HUES64 (cell line): ENCODE measurements around the gene WNT6.

Experiments used
- H3K27ac ChIP-seq: 2 replicates; pipeline ENCODE4 v1.7.0; 2013; ENCODE audit warnings: low read depth, low read length, inconsistent platforms
- H3K27me3 ChIP-seq: 2 replicates; pipeline ENCODE4 v1.6.1; 2013; ENCODE audit warnings: mild to moderate bottlenecking, low read length; ENCODE audit not compliant: insufficient read depth
- H3K36me3 ChIP-seq: 2 replicates; pipeline ENCODE4 v1.6.1; 2013; ENCODE audit warnings: mild to moderate bottlenecking, low read length; ENCODE audit not compliant: insufficient read depth
- H3K4me1 ChIP-seq: 2 replicates; pipeline ENCODE4 v1.6.1; 2013; ENCODE audit warnings: mild to moderate bottlenecking, low read length, moderate library complexity; ENCODE audit not compliant: insufficient read depth
- H3K4me3 ChIP-seq: 2 replicates; pipeline ENCODE4 v1.5.1; 2013; ENCODE audit warnings: mild to moderate bottlenecking, low read length, moderate library complexity
- H3K9ac ChIP-seq: 2 replicates; pipeline ENCODE4 v1.6.1; 2013; ENCODE audit warnings: mild to moderate bottlenecking, low read depth, low read length
- H3K9me3 ChIP-seq: 2 replicates; pipeline ENCODE4 v1.6.1; 2013; ENCODE audit warnings: low read depth, low read length; ENCODE audit not compliant: insufficient read depth
- WGBS: fragments of 150-250, 120-280 bp; methylation state at CpG from one replicate; pipeline ENCODE4 v1.1.7; 2013; ENCODE audit warnings: missing lambda C conversion rate; 5-methylcytosine and 5-hydroxymethylcytosine counted together

WNT6 gene

DNA sequence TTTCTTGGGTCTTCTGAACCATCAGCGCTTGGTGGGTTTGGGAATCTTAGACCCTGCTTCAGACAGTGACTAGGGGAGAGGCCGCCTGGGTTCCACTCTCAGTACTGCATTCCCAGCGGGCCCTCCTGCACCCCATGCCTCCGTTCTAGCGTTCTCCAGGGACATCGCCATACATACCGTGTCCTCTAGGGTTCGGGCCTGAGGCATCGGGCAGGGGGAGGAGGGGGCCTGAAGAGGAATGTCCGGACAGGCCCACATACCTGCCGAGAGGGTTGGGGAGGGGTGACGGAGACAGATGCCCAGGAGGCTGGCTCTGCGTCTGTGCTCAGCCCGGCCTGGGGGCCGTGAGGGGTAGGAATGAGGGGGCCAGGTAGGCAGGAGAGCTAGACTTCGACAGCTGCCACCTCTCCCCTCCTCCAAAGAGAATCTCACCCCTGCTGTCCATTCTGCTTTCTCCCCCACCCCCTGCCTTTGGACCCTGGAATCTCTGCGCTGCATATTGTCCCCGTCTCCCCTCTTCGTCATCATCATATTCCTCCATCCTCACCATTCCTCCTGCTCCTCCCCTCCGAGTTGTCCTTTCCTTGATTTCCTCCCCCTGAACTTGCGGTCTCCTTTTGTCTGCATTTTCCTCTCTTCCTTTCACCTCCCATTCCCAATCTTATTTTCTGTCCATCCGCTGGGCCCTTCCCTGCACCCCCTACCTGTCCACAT is 13.2 kb downstream of the WNT6 start:
- peaks cover 100% of the 10 kb centered on the region for H3K27me3 ChIP-seq
- no peak overlapping the region for H3K27ac ChIP-seq
- H3K4me3 ChIP-seq, result no peak overlapping the region
- H3K36me3 ChIP-seq, result no peaks in the 10 kb centered on the region
- H3K4me1 ChIP-seq, result 0 out of 2 replicates have a peak, but pooled peaks cover 9% of the 10 kb centered on the region
- 30% methylated on average over 20 of the region's 22 CpGs for WGBS
- H3K9ac ChIP-seq, result no peak overlapping the region
- no peaks in the 10 kb centered on the region for H3K9me3 ChIP-seq

- Histone ChIP-seq H3K4me1 (0 out of 2 replicates have a peak, but pooled peaks cover 12% of the 10 kb centered on the region), H3K9ac (no peak overlapping the region), H3K36me3 (no peaks in the 10 kb centered on the region), H3K27me3 (peaks cover 100% of the 10 kb centered on the region), H3K4me3 (no peak overlapping the region), H3K9me3 (no peaks in the 10 kb centered on the region), H3K27ac (no peak overlapping the region)
- WGBS, result 45% methylated on average over 86 of the region's 86 CpGs
These were observed 14.0 kb downstream of the WNT6 start for GRCh38 chr2:218873359-218874194.

DNA sequence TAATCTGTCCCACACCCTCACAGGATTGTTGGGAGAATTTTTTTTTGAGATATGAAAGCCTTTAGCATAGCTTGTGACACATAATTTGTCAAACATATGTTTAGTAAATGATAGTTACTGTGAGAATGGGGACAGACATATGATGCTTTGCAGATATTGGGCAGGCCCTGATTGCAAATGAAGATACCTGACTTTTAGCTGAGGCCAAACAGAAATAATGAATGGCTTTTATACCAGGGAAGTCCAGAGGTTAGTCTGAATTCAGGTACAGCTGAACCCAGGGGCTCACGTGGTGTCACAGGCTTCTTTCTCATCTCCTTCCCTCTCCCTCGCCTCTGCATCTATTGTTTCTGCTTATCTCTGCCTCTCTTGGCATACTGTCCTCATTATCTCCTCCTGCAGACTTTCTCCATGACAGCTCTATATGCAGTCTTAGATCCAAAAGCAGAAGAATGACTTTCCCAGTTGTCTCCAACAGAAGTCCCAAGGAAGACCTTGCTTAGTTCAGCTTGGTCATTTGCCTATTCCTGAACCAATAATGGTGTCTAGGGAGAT is 16.2 kb downstream of the WNT6 start:
- H3K27me3 ChIP-seq, result peaks cover 100% of the 10 kb centered on the region
- 47% methylated on average over 2 of the region's 2 CpGs for WGBS
- H3K36me3 ChIP-seq, result no peaks in the 10 kb centered on the region
- H3K27ac ChIP-seq, result no peak overlapping the region
- no peak overlapping the region for H3K4me3 ChIP-seq
- peaks cover 19% of the 10 kb centered on the region for H3K4me1 ChIP-seq
- H3K9me3 ChIP-seq, result no peaks in the 10 kb centered on the region
- H3K9ac ChIP-seq, result no peak overlapping the region

DNA sequence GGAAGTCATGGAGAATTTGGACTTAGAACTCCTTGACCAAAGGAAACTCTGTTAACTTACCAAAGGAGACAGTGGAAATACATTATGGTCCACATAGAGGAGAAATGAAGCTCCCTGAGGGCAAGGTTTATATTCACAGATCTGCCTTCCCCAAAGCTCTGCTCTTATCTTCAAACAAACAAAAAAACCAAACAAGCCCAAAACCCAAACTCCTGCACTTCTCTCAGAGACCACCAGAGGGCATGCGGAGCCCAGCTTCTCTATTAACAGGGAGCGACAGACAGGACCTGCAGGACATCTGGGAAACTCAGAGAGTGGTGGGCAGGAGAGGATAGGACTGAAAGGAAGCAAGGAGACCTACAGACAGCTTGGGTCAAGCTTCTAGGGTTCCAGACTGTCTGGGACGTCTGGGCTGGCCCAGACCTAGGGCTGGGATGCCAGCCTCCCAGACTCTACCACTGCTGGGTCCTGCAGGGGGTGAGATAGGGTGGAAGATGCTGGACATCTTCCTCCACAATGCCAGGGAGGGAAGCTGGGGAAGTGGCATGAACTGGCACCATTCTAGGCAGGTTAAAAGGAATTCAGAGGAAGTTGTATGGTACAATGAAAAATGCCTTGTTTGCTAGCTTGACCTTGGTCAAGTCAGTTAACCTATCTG is 17.1 kb downstream of the WNT6 start:
- Histone ChIP-seq H3K4me3 (no peak overlapping the region), H3K27ac (no peak overlapping the region), H3K9me3 (no peaks in the 10 kb centered on the region), H3K4me1 (peaks cover 19% of the 10 kb centered on the region), H3K36me3 (no peaks in the 10 kb centered on the region), H3K9ac (no peak overlapping the region), H3K27me3 (peaks cover 100% of the 10 kb centered on the region)
- WGBS, result 0% methylated on average over 3 of the region's 3 CpGs

- no peak overlapping the region for H3K9ac ChIP-seq
- H3K36me3 ChIP-seq, result no peaks in the 10 kb centered on the region
- 81% methylated on average over 6 of the region's 6 CpGs for WGBS
- H3K4me1 ChIP-seq, result peaks cover 17% of the 10 kb centered on the region
- no peak overlapping the region for H3K27ac ChIP-seq
- no peaks in the 10 kb centered on the region for H3K9me3 ChIP-seq
- H3K4me3 ChIP-seq, result no peak overlapping the region
- peaks cover 100% of the 10 kb centered on the region for H3K27me3 ChIP-seq
These were observed 17.7 kb downstream of the WNT6 start for GRCh38 chr2:218877331-218877730.

GRCh38 chr2:218877891-218878290 is 18.3 kb downstream of the WNT6 start:
- H3K36me3 ChIP-seq, result no peaks in the 10 kb centered on the region
- H3K9ac ChIP-seq, result no peak overlapping the region
- H3K27ac ChIP-seq, result no peak overlapping the region
- WGBS, result 44% methylated on average over 5 of the region's 5 CpGs
- no peak overlapping the region for H3K4me3 ChIP-seq
- no peaks in the 10 kb centered on the region for H3K9me3 ChIP-seq
- peaks cover 100% of the 10 kb centered on the region for H3K27me3 ChIP-seq
- peaks cover 12% of the 10 kb centered on the region for H3K4me1 ChIP-seq

DNA sequence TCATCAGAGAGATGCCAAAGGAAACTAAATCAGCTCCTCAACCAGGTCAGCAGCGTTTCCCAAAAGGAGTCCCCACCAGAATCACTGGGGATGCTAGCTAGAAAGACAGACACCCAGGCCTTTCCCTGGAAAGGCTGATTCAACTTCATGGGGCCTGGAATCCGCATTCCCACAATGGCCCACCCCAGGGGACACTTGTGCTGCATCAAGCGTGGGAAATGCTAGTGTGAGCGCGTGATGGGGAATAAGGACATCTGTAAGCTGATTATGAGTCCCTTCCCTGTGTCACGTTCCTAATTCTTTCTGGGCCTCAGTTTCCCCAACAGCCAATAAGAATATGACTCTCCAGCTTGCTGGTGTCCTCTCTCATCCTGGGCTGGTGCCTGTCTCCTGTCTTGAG is 18.9 kb downstream of the WNT6 start:
- Histone ChIP-seq H3K27ac (no peak overlapping the region), H3K4me3 (no peak overlapping the region), H3K9me3 (no peaks in the 10 kb centered on the region), H3K27me3 (peaks cover 100% of the 10 kb centered on the region), H3K4me1 (peaks cover 10% of the 10 kb centered on the region), H3K36me3 (no peaks in the 10 kb centered on the region), H3K9ac (no peak overlapping the region)
- 32% methylated on average over 6 of the region's 6 CpGs for WGBS

DNA sequence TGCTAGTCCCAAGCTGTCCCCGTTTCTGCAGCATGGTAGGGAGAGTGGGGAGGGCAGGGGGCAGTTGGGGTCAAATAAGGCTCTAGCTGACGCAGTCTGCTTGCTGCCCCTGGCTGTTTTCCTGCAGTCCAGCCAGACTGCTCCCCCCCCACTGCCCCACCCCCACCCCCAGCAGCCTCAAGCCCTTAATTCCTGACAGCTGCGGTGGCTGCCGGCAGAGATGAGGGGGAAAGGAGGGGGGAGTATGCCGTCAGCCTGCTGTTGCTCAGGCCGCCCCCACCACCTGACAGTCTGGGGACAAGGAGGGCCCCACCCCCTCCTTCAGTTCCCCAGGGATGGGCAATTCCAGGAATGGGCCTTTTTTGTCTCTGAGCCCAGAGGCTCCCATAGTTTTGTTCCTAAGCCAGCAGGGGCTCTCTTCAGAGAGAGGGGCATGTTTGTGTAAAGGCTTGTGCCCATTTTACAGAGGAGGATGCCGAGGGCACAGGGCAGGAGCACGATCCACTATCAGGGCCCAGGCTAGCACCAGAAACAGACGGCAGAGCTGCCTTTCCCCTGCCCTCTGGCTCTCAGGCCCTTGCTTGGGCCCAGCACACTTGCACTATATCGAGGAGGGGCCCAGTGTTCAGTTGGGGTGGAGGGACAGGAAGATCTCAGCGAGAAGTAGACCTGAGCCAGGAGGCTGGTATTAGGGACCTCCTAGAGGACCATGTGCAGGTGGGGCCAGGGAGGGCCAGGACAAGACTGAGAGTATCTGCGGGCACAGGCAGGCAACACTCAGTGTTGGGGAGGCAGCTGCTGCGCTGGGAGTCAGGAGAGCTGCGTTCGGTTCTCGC is 19.5 kb downstream of the WNT6 start:
- no peaks in the 10 kb centered on the region for H3K36me3 ChIP-seq
- WGBS, result 16% methylated on average over 15 of the region's 16 CpGs
- H3K9ac ChIP-seq, result no peak overlapping the region
- H3K27me3 ChIP-seq, result peaks cover 100% of the 10 kb centered on the region
- H3K4me1 ChIP-seq, result peaks cover 10% of the 10 kb centered on the region
- no peak overlapping the region for H3K4me3 ChIP-seq
- no peaks in the 10 kb centered on the region for H3K9me3 ChIP-seq
- H3K27ac ChIP-seq, result no peak overlapping the region

DNA sequence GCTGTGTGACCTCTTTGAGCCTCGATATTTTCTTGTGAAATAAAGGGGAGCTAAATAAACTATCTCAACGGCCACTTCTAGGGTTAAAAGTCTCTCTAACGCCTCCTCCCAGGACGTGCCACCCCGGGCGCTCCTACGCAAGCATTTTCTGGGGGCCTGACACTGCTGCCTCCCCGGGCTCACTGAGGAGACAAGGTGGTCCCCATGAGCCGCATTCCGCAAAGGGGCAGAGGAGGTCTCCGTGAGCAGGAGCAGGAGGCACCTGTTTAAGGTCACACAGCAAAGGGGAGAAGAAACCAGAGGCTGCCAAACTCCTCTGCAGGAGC is 20.1 kb downstream of the WNT6 start:
- Histone ChIP-seq H3K9me3 (no peaks in the 10 kb centered on the region), H3K36me3 (no peaks in the 10 kb centered on the region), H3K4me1 (peaks cover 10% of the 10 kb centered on the region), H3K9ac (no peak overlapping the region), H3K4me3 (peak overlapping the region; percentile 28), H3K27ac (no peak overlapping the region), H3K27me3 (peaks cover 100% of the 10 kb centered on the region)
- 8% methylated on average over 11 of the region's 11 CpGs for WGBS

DNA sequence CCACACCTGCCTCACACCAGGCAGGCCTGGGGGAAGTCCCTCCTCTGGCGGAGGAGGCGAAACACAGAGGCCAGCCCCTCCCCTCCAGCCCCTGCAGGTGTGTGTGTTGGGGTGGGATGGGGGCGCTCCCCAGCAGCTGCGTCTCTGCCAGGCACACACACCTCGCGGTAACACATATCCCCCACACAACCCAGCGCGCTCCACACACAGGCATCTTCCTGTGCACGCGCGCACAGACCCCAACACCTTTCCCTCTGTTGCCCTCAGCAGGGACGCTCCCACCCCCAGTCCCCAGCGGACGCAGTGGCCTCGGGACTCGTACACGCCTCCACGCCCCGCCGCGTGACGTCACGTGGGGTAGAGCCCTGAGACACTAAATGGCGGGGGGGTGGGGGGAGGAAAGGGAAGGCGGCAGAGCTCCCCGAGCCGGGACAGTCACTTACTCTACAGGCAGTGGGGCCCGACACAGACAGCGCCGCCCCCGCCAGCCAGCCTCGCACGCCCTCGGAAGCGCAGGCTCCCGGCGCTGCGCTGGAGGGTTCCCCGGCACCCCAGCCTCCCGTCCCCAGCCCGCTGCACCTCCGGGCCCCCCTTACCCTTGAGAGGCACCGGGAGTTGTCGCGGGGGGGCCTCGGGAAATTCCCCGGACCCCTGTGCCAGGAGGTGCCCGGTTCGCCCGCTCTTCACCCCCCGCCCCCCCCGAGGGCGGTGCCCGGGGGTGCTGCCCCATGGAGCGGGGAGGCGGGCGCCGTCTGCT is 20.7 kb downstream of the WNT6 start, which contains the start of gene WNT10A:
Gene WNT10A, plus strand, starts transcription at position 751 of the 757 bp plus-strand sequence. CDS start 144 bp downstream, outside the sequence.
- Histone ChIP-seq H3K36me3 (no peaks in the 10 kb centered on the region), H3K9me3 (no peaks in the 10 kb centered on the region), H3K9ac (no peak within 1 kb of the TSS), H3K27me3 (peaks cover 100% of the 10 kb centered on the region), H3K4me1 (peaks cover 10% of the 10 kb centered on the region), H3K4me3 (peak within 1 kb of the TSS; percentile 28), H3K27ac (no peak within 1 kb of the TSS)
- WGBS, result 3% methylated on average over 54 of the region's 58 CpGs
